MM.1S (cell line): ENCODE measurements around the gene FAM222B.
A peak's percentile ranks its signal among the peaks of the same experiment; 100 is the strongest.

Experiments used
- DNase-seq: peaks from one replicate; pipeline ENCODE4 v3.0.0-alpha.2; 2015
- H2AFZ ChIP-seq: fragments of 300-600 bp; sonication (generic); 2 replicates; pipeline ENCODE4 v1.6.0; 2016; ENCODE audit warnings: antibody characterized with exemption, low read length
- H3F3A ChIP-seq: fragments of 300-600 bp; sonication (generic); 2 replicates; pipeline ENCODE4 v1.6.1; 2016; ENCODE audit warnings: mild to moderate bottlenecking, antibody characterized with exemption, low read length, moderate library complexity, mixed read lengths; ENCODE audit not compliant: insufficient read depth
- H3K27ac ChIP-seq: fragments of 300-600 bp; sonication (generic); 2 replicates; pipeline ENCODE4 v1.5.1; 2016; ENCODE audit warnings: mild to moderate bottlenecking, low read length
- H3K27me3 ChIP-seq: fragments of 300-600 bp; sonication (generic); replicated peaks from 2 replicates; pipeline ENCODE4 v1.6.0; 2016; ENCODE audit warnings: low read length; ENCODE audit not compliant: insufficient read depth
- H3K36me3 ChIP-seq: fragments of 300-600 bp; sonication (generic); replicated peaks from 2 replicates; pipeline ENCODE4 v1.6.1; 2016; ENCODE audit warnings: mild to moderate bottlenecking, low read length, mixed read lengths; ENCODE audit not compliant: insufficient read depth
- H3K4me1 ChIP-seq: fragments of 300-600 bp; sonication (generic); 2 replicates; pipeline ENCODE4 v1.6.1; 2016; ENCODE audit warnings: low read length, mixed read lengths
- H3K4me2 ChIP-seq: fragments of 300-600 bp; sonication (generic); 2 replicates; pipeline ENCODE4 v1.6.0; 2016; ENCODE audit warnings: low read depth, low read length
- H3K4me3 ChIP-seq: fragments of 300-600 bp; sonication (generic); 2 replicates; pipeline ENCODE4 v1.5.1; 2016; ENCODE audit warnings: low read length, mixed read lengths
- H3K79me2 ChIP-seq: fragments of 300-600 bp; sonication (generic); 2 replicates; pipeline ENCODE4 v1.6.1; 2016; ENCODE audit warnings: mixed run types, low read length, mixed read lengths
- H3K9ac ChIP-seq: fragments of 300-600 bp; sonication (generic); 2 replicates; pipeline ENCODE4 v1.6.1; 2016; ENCODE audit warnings: low read length, mixed read lengths
- H3K9me2 ChIP-seq: fragments of 300-600 bp; sonication (generic); replicated peaks from 2 replicates; pipeline ENCODE4 v1.6.1; 2016; ENCODE audit warnings: mild to moderate bottlenecking, low read length, mixed read lengths; ENCODE audit not compliant: insufficient read depth
- H3K9me3 ChIP-seq: fragments of 300-600 bp; sonication (generic); replicated peaks from 2 replicates; pipeline ENCODE4 v1.6.1; 2016; ENCODE audit warnings: mild to moderate bottlenecking, low read length, mixed read lengths; ENCODE audit not compliant: insufficient read depth
- H4K20me1 ChIP-seq: fragments of 300-600 bp; sonication (generic); 2 replicates; pipeline ENCODE4 v1.6.1; 2016; ENCODE audit warnings: mild to moderate bottlenecking, low read length, moderate library complexity, mixed read lengths; ENCODE audit not compliant: insufficient read depth
- CTCF ChIP-seq: fragments of 300-600 bp; sonication (generic); IDR thresholded peaks from 2 replicates; pipeline ENCODE4 v1.5.1; 2016; ENCODE audit warnings: antibody characterized with exemption, low read length, mixed read lengths
- EZH2 ChIP-seq: fragments of 300-600 bp; sonication (generic); optimal IDR thresholded peaks from 2 replicates; pipeline ENCODE3; 2017; ENCODE audit warnings: low read depth, mild to moderate bottlenecking, antibody characterized with exemption, low read length, mixed read lengths
- EZH2phosphoT487 ChIP-seq: fragments of 300-600 bp; sonication (generic); IDR thresholded peaks from 2 replicates; pipeline ENCODE4 v1.6.1; 2018; ENCODE audit warnings: antibody characterized with exemption, low read length

The FAM222B gene

GRCh38 chr17:28726226-28726626 is 116.4 kb downstream of the FAM222B start, which contains the start of gene TLCD1:
Gene TLCD1 (minus strand): TSS chr17:28726233. CDS start chr17:28726097, 136 bp downstream.
- TF ChIP-seq EZH2 (no peak), CTCF (no peak), EZH2phosphoT487 (no peak)
- Histone ChIP-seq H3K9me3 (no peaks in the 10 kb centered on the region), H3K4me1 (peaks cover 4% of the 10 kb centered on the region; the same call in 1 of the 2 replicates), H2AFZ (peak within 1 kb of the TSS; percentile 92), H3K9ac (peak within 1 kb of the TSS; percentile 87), H4K20me1 (0 out of 2 replicates have a peak, but pooled peaks cover 13% of the 10 kb centered on the region), H3F3A (peaks cover 70% of the 10 kb centered on the region), H3K9me2 (no peaks in the 10 kb centered on the region), H3K27me3 (no peaks in the 10 kb centered on the region), H3K79me2 (peaks cover 24% of the 10 kb centered on the region), H3K4me3 (peak within 1 kb of the TSS; percentile 79), H3K4me2 (peak within 1 kb of the TSS; percentile 99), H3K36me3 (0 out of 2 replicates have a peak, but pooled peaks cover 12% of the 10 kb centered on the region), H3K27ac (peak within 1 kb of the TSS; percentile 98)
- DNase-seq, result peak; percentile 70

GRCh38 chr17:28725660-28726225 is 116.8 kb downstream of the FAM222B start:
- H3K4me3 ChIP-seq, result peak overlapping the region; percentile 71
- H3K36me3 ChIP-seq, result peaks cover 15% of the 10 kb centered on the region; the same call in 1 of the 2 replicates
- H3K27me3 ChIP-seq, result no peaks in the 10 kb centered on the region
- H3K27ac ChIP-seq, result peak overlapping the region; percentile 62
- 0 out of 2 replicates have a peak, but pooled peaks cover 13% of the 10 kb centered on the region for H4K20me1 ChIP-seq
- peak overlapping the region; percentile 43; the same call in 1 of the 2 replicates for H2AFZ ChIP-seq
- H3F3A ChIP-seq, result peaks cover 75% of the 10 kb centered on the region
- peaks cover 29% of the 10 kb centered on the region for H3K79me2 ChIP-seq
- TF ChIP-seq CTCF, result no peak
- H3K4me2 ChIP-seq, result peak overlapping the region; percentile 69
- no peaks in the 10 kb centered on the region for H3K9me3 ChIP-seq
- no peaks in the 10 kb centered on the region for H3K9me2 ChIP-seq
- peaks cover 4% of the 10 kb centered on the region; the same call in 1 of the 2 replicates for H3K4me1 ChIP-seq
- peak overlapping the region; percentile 68 for H3K9ac ChIP-seq
- peak; percentile 70 for DNase-seq

GRCh38 chr17:28725166-28725659 is 117.4 kb downstream of the FAM222B start:
- Histone ChIP-seq H3K9ac (peak overlapping the region; percentile 68), H3K79me2 (peaks cover 34% of the 10 kb centered on the region), H3K4me3 (peak overlapping the region; percentile 71), H3K4me1 (peaks cover 4% of the 10 kb centered on the region; the same call in 1 of the 2 replicates), H4K20me1 (0 out of 2 replicates have a peak, but pooled peaks cover 13% of the 10 kb centered on the region), H3K27me3 (no peaks in the 10 kb centered on the region), H3K27ac (peak overlapping the region; percentile 62; the same call in 1 of the 2 replicates), H3F3A (peaks cover 79% of the 10 kb centered on the region), H3K9me2 (no peaks in the 10 kb centered on the region), H3K9me3 (no peaks in the 10 kb centered on the region), H3K36me3 (peaks cover 16% of the 10 kb centered on the region; the same call in 1 of the 2 replicates), H2AFZ (no peak overlapping the region), H3K4me2 (peak overlapping the region; percentile 69)
- DNase-seq, result peak; percentile 54
- TF ChIP-seq EZH2phosphoT487, result no peak
- no peak for TF ChIP-seq EZH2
- no peak for TF ChIP-seq CTCF
